Ammon's horn (tissue), 1 donor: ENCODE results near the gene HES7.
A peak's percentile ranks its signal among the peaks of the same experiment; 100 is the strongest.
"Not testable (repeated sequence)": the region's sequence is repeated elsewhere in the genome, so short reads cannot be mapped to it uniquely, and the experiment has no call there.

ENCODE experiments used
- DNase-seq: peaks from one replicate; pipeline ENCODE4 v3.0.0-alpha.2; 2016; ENCODE audit warnings: low spot score

Gene HES7

DNA sequence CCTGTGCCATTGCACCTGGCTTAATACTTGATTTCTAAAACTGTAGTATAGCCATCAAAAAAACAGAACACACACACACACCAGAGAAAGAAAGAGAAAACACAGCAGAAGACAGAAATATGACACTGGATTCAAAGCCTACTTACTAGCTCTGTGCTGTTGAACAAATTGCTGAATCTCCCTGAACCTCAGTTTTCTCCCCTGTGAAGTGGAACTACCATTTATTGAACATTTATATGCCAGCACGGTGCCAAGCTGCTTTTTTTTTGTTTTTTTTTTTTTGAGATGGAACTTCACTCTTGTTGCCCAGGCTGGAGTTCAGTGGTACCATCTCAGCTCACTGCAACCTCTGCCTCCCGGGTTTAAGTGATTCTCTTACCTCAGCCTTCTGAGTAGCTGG lies 23.1 kb downstream of the HES7 start:
- DNase-seq: no peak

DNA sequence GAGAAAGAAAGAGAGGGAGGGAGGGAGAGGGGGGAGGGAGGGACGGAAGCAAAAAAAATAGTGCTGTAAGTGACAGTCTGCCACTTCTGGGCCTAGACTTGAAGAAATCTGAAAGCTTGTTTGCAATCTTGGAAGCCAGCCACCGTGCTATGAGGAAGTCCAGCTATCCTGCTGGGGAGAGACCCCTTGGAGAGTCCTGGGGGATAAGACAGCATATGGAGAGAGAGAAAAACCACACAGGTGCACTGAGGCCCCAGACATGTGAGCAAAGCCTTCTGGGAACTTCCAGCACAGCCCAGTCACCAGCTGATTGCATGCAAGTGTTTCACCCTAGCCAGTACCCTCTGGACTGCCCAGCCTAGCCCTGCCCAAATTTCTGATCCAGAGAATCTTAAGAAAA lies 23.8 kb downstream of the HES7 start:
- no peak for DNase-seq

- no peak for DNase-seq
Measured at GRCh38 chr17:8096541-8096940, 27.4 kb downstream of the HES7 start.

DNA sequence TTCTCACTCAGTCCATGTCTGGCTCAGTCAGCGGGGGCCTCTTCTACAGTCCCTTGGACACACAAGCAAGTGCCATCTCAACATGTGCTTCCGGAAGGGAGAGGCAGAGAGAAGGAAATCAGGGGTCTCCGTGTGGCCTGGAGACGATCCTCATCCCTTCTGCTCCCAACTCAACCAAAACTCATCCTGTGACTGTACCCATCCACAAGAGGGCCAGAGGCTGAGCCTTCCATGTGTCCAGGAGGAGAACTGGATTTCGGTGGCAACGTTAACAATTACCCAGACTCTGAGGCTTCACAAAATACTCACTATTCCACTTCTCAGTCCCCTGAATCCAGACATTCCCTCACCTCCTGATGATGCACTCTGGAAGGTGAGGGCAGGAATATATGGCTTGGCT lies 28.5 kb downstream of the HES7 start:
- DNase-seq: no peak

DNA sequence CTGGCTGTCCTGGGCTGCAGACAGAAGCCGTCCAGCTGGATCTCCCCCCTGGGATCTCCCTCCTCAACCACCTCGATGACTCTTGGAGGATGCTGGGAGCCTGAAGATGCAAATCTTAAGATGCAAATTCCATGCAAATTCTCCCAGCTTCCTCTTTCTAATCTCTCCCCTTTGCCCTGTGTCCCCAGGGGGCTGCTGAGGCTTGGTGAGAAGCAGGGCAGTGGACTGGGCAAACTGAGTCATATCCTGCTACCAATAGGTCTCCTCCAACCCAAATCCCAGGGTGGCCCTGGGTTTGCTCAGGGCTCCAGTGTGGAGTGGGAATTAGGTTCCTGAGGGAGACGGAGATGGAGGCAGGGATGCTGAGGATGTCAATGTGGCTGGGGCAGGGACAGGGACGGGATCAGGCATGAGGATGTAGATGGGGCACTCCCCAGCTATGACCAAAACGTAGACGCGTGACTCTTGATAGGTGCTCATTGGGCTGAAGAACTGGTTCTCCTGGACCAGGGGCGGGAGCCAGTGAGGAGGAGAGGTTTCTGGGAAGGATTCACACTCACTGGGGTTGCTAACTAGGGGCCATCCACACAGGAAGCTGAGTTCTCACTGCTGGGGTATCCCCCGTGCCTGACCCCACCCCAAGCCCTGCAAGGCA lies 32.7 kb downstream of the HES7 start:
- DNase-seq: no peak

- no peak for DNase-seq
Measured at GRCh38 chr17:8089728-8090127, 34.2 kb downstream of the HES7 start.

DNA sequence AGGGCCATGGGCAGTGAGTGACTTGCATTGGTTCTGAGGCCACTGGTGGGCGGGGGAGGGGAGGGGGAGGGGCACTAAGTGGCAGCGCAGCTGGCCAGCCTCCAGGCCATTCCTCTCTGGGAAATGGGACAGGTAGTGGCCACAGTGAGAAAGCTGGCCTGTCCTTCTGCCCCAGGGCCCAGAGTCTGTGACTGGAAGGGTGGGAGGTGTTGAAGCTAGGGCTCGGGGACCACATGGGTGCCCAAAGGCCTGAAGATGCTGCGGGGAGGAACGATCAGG lies 36.0 kb downstream of the HES7 start:
- DNase-seq: no peak

DNA sequence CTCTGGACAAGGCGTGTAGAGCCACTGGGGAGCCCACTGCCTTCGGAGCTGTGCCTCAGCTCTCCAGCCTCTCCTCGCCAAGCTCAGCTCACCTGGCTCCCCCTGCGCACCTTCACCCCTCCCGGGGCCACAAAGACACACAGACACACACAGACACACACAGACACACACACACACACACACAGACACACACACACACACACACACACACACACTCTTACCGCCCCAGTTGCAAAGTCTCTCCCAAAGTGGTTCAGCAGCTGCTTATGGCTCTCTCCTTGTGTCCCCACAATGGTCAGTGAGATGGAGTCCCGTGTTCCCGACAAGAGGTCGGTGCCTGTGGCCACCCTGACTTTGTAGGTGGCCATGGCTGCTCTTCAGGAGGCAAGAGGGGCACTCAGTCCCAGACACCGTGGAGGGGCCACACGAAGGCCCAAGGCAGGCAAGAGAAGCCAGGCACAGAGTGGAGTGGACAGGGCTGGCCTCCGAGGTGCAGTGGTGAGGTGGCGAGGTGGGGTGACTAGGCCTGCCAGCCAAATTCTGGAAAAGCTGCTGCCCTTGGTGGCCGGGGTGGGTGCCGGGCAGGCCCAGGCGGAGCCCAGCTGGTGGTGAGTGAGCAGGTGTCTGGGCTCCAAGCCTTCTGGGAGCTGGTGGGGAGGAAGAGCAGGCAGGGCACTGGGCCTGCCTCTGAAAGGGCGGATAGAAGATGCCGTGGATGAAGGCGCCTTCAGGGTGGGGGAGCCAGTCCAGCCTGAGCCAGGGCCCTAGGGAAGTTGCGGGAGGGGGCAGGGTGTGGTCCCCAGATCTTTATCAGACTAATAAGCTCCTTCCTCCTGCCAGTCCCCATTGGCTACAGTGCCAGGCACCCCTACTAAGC lies 36.6 kb downstream of the HES7 start, which contains the start of gene ALOX12B:
ALOX12B (minus strand) TSS at position 642 of the 877 bp plus-strand sequence; CDS start at position 368, 274 bp downstream.
- no peak for DNase-seq

DNA sequence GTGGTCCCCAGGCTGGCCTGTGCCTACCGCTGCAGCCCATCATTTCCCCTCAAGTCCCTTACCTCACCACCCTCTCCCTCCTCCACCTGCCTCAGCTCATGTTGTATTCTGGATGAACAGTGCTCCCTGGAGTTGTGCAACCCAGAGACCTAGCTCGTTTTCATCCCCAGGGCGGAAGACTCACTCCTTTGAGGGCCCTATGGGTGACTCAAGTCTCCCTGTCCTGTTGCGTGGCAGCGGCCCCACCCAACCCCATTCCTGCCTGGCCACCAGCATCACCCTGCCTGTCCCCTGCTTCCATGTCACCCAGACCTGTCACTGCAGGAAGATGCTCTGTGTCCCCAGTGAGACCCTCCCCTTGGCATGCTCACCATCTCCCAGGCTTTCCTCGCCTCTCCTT lies 39.7 kb downstream of the HES7 start:
- no peak for DNase-seq

- no peak for DNase-seq
Measured at GRCh38 chr17:8082292-8082691, 41.6 kb downstream of the HES7 start.

GRCh38 chr17:8081876-8082275 lies 42.0 kb downstream of the HES7 start:
- DNase-seq: no peak

DNA sequence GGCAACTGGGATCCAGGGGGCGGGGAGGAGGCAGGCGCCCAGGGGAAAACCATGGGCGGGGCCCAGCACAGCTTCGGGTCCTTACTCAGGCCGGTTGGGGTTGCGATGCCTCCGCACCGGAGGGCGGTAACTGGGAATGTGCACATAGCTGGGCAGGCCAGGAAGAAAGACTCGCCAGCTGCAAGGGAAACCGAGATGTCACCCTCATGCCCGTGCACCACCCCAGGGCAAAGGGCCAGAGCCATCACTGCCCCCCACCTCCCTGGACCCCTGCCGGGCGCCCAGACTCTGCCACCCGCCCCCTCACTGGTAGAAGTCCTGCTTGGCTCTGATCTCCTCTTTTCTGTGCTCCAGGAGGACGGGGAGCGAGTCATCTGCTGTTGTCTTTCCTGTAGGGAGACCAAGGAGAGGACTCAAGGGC lies 43.1 kb downstream of the HES7 start:
- no peak for DNase-seq

GRCh38 chr17:8080208-8080798 lies 43.6 kb downstream of the HES7 start:
- no peak for DNase-seq

GRCh38 chr17:8079291-8080207 lies 44.4 kb downstream of the HES7 start:
- DNase-seq: peak; percentile 60

DNA sequence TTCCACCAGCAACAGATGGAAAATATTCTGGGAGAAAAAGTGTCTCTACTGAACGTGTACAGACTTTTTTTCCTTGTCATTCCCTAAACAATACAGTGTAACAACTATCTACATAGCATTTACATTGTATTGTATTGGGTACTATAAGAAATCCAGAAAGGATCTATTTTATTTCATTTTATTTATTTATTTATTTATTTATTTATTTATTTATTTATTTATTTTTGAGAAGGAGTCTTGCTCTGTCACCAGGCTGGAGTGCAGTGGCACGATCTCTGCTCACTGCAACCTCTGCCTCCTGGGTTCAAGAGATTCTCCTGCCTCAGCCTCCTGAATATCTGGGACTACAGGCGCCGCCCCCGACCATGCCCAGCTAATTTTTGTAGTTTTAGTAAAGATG lies 46.0 kb downstream of the HES7 start:
- not testable (repeated sequence) for DNase-seq

DNA sequence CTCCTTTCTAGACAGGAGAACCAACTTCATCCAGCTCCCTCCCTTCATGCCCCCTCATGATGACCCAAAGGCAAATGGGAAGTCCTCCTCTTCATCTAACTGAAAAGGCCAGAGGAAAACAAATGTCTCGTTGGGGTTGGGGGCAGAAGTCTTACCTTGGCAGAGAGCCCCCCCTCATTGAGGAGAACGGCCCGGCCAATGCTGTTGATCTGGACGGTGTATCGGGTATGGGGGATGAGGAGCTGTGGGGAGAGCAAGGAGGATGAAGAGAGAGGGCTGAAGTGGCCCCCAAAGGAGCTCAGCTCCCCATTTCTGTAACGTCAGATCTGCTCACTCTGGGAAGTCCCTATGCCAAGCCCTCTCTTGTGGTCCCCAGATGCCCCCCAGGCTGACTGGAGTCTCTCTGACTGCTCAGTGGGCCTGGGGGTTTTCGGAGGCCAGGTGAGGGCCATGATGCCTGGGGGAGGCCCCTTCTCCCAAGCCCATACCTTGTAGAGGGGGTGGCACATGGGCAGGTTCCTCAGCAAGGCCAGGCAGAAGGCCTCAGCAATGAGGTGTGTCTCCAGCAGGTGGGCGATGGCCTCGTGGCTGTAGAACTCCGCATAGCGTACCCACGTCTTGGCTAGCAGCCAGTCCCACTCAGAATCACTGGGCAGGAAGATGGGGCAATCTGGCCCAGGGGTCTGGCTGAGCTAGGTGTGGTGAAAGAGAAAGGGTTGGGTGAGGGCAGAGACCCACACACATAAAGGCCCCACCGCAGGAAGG lies 47.2 kb downstream of the HES7 start:
- DNase-seq: no peak

- DNase-seq: no peak
Measured at GRCh38 chr17:8075574-8076342, 48.1 kb downstream of the HES7 start.

DNA sequence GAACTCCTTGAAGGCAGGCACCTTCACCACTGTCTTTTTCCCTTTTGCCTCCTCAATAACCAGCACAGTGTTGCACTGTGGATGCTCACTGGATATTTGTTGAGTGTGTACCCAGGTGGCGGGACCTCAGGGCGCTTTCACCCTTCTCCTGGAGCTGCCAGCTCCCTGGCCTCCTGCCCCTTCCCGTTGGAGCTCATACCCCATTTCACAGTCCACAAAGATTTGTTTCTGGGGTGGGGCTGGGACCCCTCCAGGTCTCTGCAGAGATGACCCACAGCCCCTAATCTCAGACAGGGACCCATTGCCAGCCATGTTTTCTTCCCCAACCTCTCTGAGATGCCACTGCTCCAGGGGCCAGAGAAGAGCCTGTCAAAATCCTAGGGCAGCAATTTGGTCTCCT lies 48.8 kb downstream of the HES7 start:
- no peak for DNase-seq

- DNase-seq: no peak
Measured at GRCh38 chr17:8074554-8074953, 49.4 kb downstream of the HES7 start.

- peak; percentile 70 for DNase-seq
Measured at GRCh38 chr17:8073627-8074484, 50.0 kb downstream of the HES7 start.
